Endothelial cell of umbilical vein (primary cell): Measurements from ENCODE around the gene C3orf22. TPM values are rescaled to one million over a fixed set of nuclear protein-coding genes. Genes with fewer than 3 reads are reported as not detected.
A peak's percentile ranks its signal among the peaks of the same experiment; 100 is the strongest.

Experiments used
- BruUV-seq: library from RNA; stranded (reverse); fragments of 400-500 nt; replicated peaks from 2 replicates; lab custom pipeline; 2021; lab: Mats Ljungman, UMichigan
- CTCF ChIA-PET: fragments of 300-600, 350-600 bp; sonication (Branson Sonifier 250); formaldehyde crosslinking; loops from one replicate; lab custom pipeline; 2021; ENCODE audit warnings: antibody characterized with exemption, inconsistent platforms; lab: Charles Lee
- POLR2A ChIA-PET: fragments of 300-600, 350-600 bp; sonication (Branson Sonifier 250); formaldehyde crosslinking; loops from one replicate; lab custom pipeline; 2021; ENCODE audit warnings: antibody characterized with exemption, inconsistent platforms; lab: Charles Lee
- DNase-seq: peaks from one replicate; pipeline ENCODE4 v3.0.0-alpha.2; 2011; ENCODE audit warnings: low read depth, low spot score
- FAIRE-seq: peaks from 2 replicates; lab custom pipeline; 2011; peaks lifted over from hg19 to GRCh38; lab: Jason Lieb, UNC
- H2AFZ ChIP-seq: 2 replicates; pipeline ENCODE4 v1.6.0; 2012; ENCODE audit warnings: low read depth, low read length, control low read depth, inconsistent platforms
- H3K27ac ChIP-seq: 2 replicates; pipeline ENCODE4 v1.5.1; 2011; ENCODE audit warnings: low read depth, mild to moderate bottlenecking, control low read depth, low read length, moderate library complexity; ENCODE audit not compliant: insufficient read depth
- H3K27me3 ChIP-seq, 2 experiments: 2 replicates each; pipeline versions ENCODE4 v1.6.0 to v1.6.1; 2011; ENCODE audit warnings: low read length in 2 of 2, mixed read lengths in 1 of 2; ENCODE audit not compliant: control insufficient read depth in 2 of 2, insufficient read depth in 2 of 2
- H3K36me3 ChIP-seq, 2 experiments: 2 replicates in 1 of 2; 3 replicates in 1 of 2; pipeline ENCODE4 v1.5.1; 2011; ENCODE audit warnings: low read length in 2 of 2, mild to moderate bottlenecking in 1 of 2, moderate library complexity in 1 of 2; ENCODE audit not compliant: control insufficient read depth in 2 of 2, insufficient read depth in 2 of 2; ENCODE audit errors: extremely low read depth in 1 of 2
- H3K4me1 ChIP-seq: 3 replicates; pipeline ENCODE4 v1.5.1; 2011; ENCODE audit warnings: mild to moderate bottlenecking, low read length; ENCODE audit not compliant: control insufficient read depth, insufficient read depth; ENCODE audit errors: extremely low read depth
- H3K4me2 ChIP-seq: 2 replicates; pipeline ENCODE4 v1.6.1; 2011; ENCODE audit warnings: low read length, control low read depth, mixed read lengths; ENCODE audit not compliant: insufficient read depth
- H3K4me3 ChIP-seq, 3 experiments: fragments of 200-600 bp in 1 of 3; sonication (generic), shearing (Covaris generic) in 1 of 3; replicated peaks in 1 of 3; 2 replicates each; pipeline ENCODE4 v1.5.1; 2011 to 2016; ENCODE audit warnings: control low read depth in 3 of 3, low read length in 3 of 3, mild to moderate bottlenecking in 2 of 3, inconsistent platforms in 1 of 3, low read depth in 1 of 3, moderate library complexity in 1 of 3; ENCODE audit not compliant: insufficient read depth in 1 of 3
- H3K79me2 ChIP-seq: 2 replicates; pipeline ENCODE4 v1.6.0; 2012; ENCODE audit warnings: low read length, inconsistent platforms; ENCODE audit not compliant: control insufficient read depth, insufficient read depth
- H3K9ac ChIP-seq: replicated peaks from 2 replicates; pipeline ENCODE3; 2011; ENCODE audit warnings: low read length, control low read depth; ENCODE audit not compliant: insufficient read depth; ENCODE audit errors: extremely low read depth
- H3K9me1 ChIP-seq: replicated peaks from 3 replicates; pipeline ENCODE4 v1.6.0; 2011; ENCODE audit warnings: mild to moderate bottlenecking, low read length; ENCODE audit not compliant: control insufficient read depth, insufficient read depth; ENCODE audit errors: extremely low read depth
- H3K9me3 ChIP-seq: replicated peaks from 2 replicates; pipeline ENCODE4 v1.5.1; 2012; ENCODE audit warnings: low read length, inconsistent platforms; ENCODE audit not compliant: control insufficient read depth, insufficient read depth
- H4K20me1 ChIP-seq: replicated peaks from 2 replicates; pipeline ENCODE3; 2011; ENCODE audit warnings: mild to moderate bottlenecking, low read length; ENCODE audit not compliant: control insufficient read depth, insufficient read depth; ENCODE audit errors: extremely low read depth
- CTCF ChIP-seq, 2 donors: IDR thresholded peaks; 1 replicate in 1 of 2; 2 replicates in 1 of 2; pipeline ENCODE4 v1.5.1; 2011; ENCODE audit warnings: low read length in 2 of 2, mild to moderate bottlenecking in 2 of 2, moderate library complexity in 2 of 2, control low read depth in 1 of 2, inconsistent platforms in 1 of 2, low read depth in 1 of 2; ENCODE audit not compliant: insufficient read depth in 1 of 2; ENCODE audit errors: extremely low read depth in 1 of 2
- EZH2 ChIP-seq: IDR thresholded peaks from 2 replicates; pipeline ENCODE4 v1.6.1; 2012; ENCODE audit warnings: borderline replicate concordance, low read depth, mild to moderate bottlenecking, moderate library complexity, low read length, inconsistent platforms; ENCODE audit not compliant: severe bottlenecking
- FOS ChIP-seq: IDR thresholded peaks from 2 replicates; pipeline ENCODE4 v1.6.1; 2011; ENCODE audit warnings: mild to moderate bottlenecking, low read length, moderate library complexity, borderline replicate concordance; ENCODE audit not compliant: insufficient read depth
- GATA2 ChIP-seq: IDR thresholded peaks from 2 replicates; pipeline ENCODE4 v1.7.0; 2011; ENCODE audit warnings: low read depth, mild to moderate bottlenecking, moderate library complexity, mixed read lengths, low read length; ENCODE audit not compliant: insufficient read length, insufficient read depth
- JUN ChIP-seq: IDR thresholded peaks from 2 replicates; pipeline ENCODE4 v1.6.1; 2011; ENCODE audit warnings: borderline replicate concordance, low read depth; ENCODE audit not compliant: insufficient read length, insufficient read depth
- MYC ChIP-seq: IDR thresholded peaks from one replicate; pipeline ENCODE4 v1.6.1; 2011; ENCODE audit warnings: mild to moderate bottlenecking, low read depth, low read length
- POLR2A ChIP-seq: IDR thresholded peaks from 2 replicates; pipeline ENCODE4 v1.6.1; 2012; ENCODE audit warnings: low read depth, mild to moderate bottlenecking, control low read depth, low read length
- POLR2AphosphoS5 ChIP-seq: IDR thresholded peaks from 2 replicates; pipeline ENCODE4 v1.6.1; 2012; ENCODE audit warnings: low read depth, mild to moderate bottlenecking, control low read depth, low read length, moderate library complexity; ENCODE audit not compliant: insufficient read depth
- dilution Hi-C: fragments of 300-500 bp; cut with MboI; formaldehyde crosslinking; loops from one replicate; pipeline ENCODE4 v1.15.0; 2019; ENCODE audit warnings: low sequenced_read_pairs; ENCODE audit not compliant: extremely low pct_ligation_motif_present
- intact Hi-C: fragments of 100-400 bp; cut with micrococcal nuclease; formaldehyde crosslinking; loops from one replicate; pipeline ENCODE4 v1.10.0; 2022
- polyA plus RNA-seq, 4 experiments: library from polyadenylated mRNA; depleted of rRNA in 3 of 4; stranded (reverse) in 3 of 4; unstranded in 1 of 4; fragments of >200 nt; gene quantifications; 2 replicates each; pipeline versions ENCODE4 v1.2.1 to v1.2.3, GENCODE V29; 2011 to 2012; ENCODE audit warnings: missing spikeins in 1 of 4
- total RNA-seq: library from RNA; stranded (reverse); gene quantifications from 2 replicates; pipeline ENCODE4 v1.2.3, GENCODE V29; 2021

Gene C3orf22
- total and polyA plus RNA-seq, 2 donors (not counting 3 experiments of a cell fraction or from before 2014, with no cell fraction given): not detected

GRCh38 chr3:126607214-126607908, 48.6 kb upstream of the C3orf22 start:
- H3K27ac ChIP-seq: peak overlapping the region; percentile 26
- H3K9ac ChIP-seq: no peak overlapping the region
- TF ChIP-seq GATA2: no peak
- no peak for TF ChIP-seq POLR2AphosphoS5
- no peak for TF ChIP-seq MYC
- no peak for TF ChIP-seq POLR2A
- peak; percentile 57 for TF ChIP-seq JUN
- TF ChIP-seq EZH2: no peak
- TF ChIP-seq FOS: peak; percentile 76
- TF ChIP-seq CTCF (IDR thresholded peaks at IDR 0.05; ENCODE audit: extremely low read depth in 1 of 2, insufficient read depth in 1 of 2, low read depth in 1 of 2, low read length in 2 of 2): no peak
- no peak overlapping the region for H3K4me3 ChIP-seq
- no peaks in the 10 kb centered on the region for H4K20me1 ChIP-seq
- DNase-seq: peak; percentile 59
- ChIA-PET POLR2A (no interaction called here), CTCF (interaction anchor here (1.0 kb wide), 1 partner anchor 13 kb away, joined by 3 read pairs; no protein-coding TSS in a partner anchor)
- FAIRE-seq: peak; percentile 84
- H3K36me3 ChIP-seq: peaks cover 0 to 2% of the 10 kb centered on the region in 2 experiments
- peak overlapping the region; percentile 26 for H3K4me2 ChIP-seq
- dilution Hi-C loops (no loop called here), intact Hi-C loops (no loop called here)
- H3K79me2 ChIP-seq: no peaks in the 10 kb centered on the region
- H3K27me3 ChIP-seq: no peaks in the 10 kb centered on the region
- H2AFZ ChIP-seq: peak overlapping the region; percentile 21
- H3K9me1 ChIP-seq: no peaks in the 10 kb centered on the region
- peaks cover 12% of the 10 kb centered on the region for H3K4me1 ChIP-seq
- no TSS peak for BruUV-seq
- H3K9me3 ChIP-seq: no peaks in the 10 kb centered on the region
